ENCODE data around the gene GARNL3.

- TF ChIP-seq CTCF (tag by site-specific recombination; IDR thresholded peaks at IDR 0.05): no peak
- no peak for TF ChIP-seq ZNF121 (tag by site-specific recombination; IDR thresholded peaks at IDR 0.05)
- TF ChIP-seq ZNF664 (tag by site-specific recombination; IDR thresholded peaks at IDR 0.05): no peak
- TF ChIP-seq ZNF580 (tag by site-specific recombination; IDR thresholded peaks at IDR 0.05): no peak
- TF ChIP-seq ATF2 (tag by site-specific recombination; IDR thresholded peaks at IDR 0.05; ENCODE audit: low read depth): no peak
- TF ChIP-seq ZSCAN30 (tag by site-specific recombination; IDR thresholded peaks at IDR 0.05): no peak
- TF ChIP-seq PRDM1 (tag by site-specific recombination; IDR thresholded peaks at IDR 0.05): no peak
Observed at GRCh38 chr9:127278372-127278771, 13.8 kb downstream of the GARNL3 start.
